Transverse colon (tissue), 4 donors: ENCODE results near the gene MFAP4.

Experiments
- POLR2AphosphoS5 ChIP-seq, 3 donors: sonication (generic); formaldehyde crosslinking; IDR thresholded peaks; one replicate each; pipeline ENCODE4 v1.6.1; 2016; ENCODE audit warnings: antibody characterized with exemption in 3 of 3
- TF ChIP-seq, protein P1 (sequence below), 5 experiments: fragments of 200-600 bp in 3 of 5; fragments of 450-650 bp in 2 of 5; sonication (generic) in 3 of 5; IDR thresholded peaks; 1 replicate in 2 of 5; 2 replicates in 3 of 5; pipeline ENCODE4 v1.5.1; 2016 to 2017; ENCODE audit warnings: antibody characterized with exemption in 5 of 5, inconsistent platforms in 3 of 5, mild to moderate bottlenecking in 2 of 5, moderate library complexity in 1 of 5

DNA sequence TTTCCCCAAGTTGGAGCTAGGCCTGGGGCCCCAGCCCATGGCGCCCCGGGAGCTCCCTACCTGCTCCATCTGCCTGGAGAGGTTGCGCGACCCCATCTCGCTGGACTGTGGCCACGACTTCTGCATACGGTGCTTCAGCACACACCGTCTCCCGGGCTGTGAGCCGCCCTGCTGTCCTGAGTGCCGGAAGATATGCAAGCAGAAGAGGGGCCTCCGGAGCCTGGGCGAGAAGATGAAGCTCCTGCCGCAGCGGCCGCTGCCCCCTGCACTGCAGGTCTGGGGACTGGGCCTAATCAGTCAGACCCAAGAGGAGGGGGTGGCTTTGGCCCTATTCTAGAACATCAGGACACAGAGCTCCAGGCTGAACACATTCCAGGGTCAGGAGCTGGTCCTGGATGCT, 25.5 kb upstream of the MFAP4 start:
- TF ChIP-seq, protein P1, sequence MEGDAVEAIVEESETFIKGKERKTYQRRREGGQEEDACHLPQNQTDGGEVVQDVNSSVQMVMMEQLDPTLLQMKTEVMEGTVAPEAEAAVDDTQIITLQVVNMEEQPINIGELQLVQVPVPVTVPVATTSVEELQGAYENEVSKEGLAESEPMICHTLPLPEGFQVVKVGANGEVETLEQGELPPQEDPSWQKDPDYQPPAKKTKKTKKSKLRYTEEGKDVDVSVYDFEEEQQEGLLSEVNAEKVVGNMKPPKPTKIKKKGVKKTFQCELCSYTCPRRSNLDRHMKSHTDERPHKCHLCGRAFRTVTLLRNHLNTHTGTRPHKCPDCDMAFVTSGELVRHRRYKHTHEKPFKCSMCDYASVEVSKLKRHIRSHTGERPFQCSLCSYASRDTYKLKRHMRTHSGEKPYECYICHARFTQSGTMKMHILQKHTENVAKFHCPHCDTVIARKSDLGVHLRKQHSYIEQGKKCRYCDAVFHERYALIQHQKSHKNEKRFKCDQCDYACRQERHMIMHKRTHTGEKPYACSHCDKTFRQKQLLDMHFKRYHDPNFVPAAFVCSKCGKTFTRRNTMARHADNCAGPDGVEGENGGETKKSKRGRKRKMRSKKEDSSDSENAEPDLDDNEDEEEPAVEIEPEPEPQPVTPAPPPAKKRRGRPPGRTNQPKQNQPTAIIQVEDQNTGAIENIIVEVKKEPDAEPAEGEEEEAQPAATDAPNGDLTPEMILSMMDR (IDR thresholded peaks at IDR 0.05): no peak
- no peak for TF ChIP-seq POLR2AphosphoS5 (IDR thresholded peaks at IDR 0.05)
